OCI-M2 (cell line): Measurements from ENCODE around the gene SLC35A2.

ENCODE experiments used
- DNase-seq: peaks from one replicate; lab custom pipeline; 2025; ENCODE audit not compliant: unreplicated experiment; lab: John Stamatoyannopoulos, UW

Gene SLC35A2

DNA sequence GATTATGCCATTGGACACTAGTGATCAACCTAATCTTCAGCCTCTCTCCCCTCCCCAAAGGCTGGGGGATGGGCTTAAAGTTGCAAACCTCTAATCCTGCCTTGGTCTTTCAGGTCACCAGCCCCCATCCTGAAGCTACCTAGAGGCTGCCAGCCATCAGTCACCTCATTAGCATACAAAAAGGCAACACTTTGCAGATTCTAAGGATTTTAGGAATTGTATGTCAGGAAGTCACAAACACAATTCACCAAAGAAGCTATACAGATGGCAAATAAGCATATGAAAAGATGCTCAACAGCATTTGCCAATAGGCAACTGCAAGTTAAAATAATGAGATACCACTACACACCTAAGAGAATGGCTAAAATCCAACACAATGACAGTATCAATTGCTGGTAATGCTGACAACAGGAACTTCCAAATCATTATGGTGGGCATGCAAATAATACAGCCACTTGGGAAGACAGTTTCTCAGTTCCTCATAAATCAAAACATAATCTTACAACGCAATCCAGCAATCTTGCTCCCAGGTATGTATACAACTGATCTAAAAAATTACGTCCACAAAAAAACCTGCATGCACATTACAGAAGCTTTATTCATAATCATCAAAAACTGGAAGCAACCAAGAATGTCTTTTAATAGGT lies 16.4 kb upstream of the SLC35A2 start:
- DNase-seq, result no peak

DNA sequence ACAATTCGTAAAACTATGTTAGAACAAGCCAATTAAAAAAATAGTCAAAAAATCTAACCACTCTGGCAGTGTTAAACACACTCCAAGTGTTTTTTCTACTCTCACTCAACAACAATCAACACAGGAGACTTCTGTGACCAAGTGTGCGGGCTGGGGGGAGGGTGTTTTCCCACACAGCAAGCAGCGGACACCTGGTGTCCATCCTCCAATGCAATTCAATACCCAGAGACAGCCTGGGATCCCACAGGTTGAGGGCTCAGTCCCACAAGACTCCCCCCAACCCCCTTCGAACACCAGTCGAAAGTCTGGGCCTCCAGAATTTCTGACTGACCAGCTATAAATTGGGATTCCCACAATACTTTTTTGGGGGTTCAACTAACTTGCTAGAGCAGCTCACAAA lies 15.7 kb upstream of the SLC35A2 start:
- DNase-seq, result no peak

DNA sequence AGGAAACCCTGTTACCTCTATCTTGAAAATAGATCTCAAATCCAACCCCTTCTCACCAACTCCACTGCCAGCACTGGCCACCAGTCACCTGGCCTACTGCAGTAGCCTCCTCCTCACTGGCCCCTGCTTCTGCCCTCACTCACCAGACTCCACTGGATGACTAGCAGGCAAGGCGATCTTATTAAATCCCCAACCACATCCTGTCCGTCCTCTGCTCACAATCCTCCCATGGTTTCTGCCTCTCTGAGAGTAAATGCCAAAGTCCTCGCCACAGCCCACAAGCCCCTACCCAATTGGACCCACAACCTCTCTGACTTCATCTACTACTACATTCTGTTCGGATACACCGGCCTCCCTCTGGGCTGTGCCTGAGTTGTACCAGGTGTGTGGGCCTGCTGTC lies 12.8 kb upstream of the SLC35A2 start:
- DNase-seq, result no peak

DNA sequence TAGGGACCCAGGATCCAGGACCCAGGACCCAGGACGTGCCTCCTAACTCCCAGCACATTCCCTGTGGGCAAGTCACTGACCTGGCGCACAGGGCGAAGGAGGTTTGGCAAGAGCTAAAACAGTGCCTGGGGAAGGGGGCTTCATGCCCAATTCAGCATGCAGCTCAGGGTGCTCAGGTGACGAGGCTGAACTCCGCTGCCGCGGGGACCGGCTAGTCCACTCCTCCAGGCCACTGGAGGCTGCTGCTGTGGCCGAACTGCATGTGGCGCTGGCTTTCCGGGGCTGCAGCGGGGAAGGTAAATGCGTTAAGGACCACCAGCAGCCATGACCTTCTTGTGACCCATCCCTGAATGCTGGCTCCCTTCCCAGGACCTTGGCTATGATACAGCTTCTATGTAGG lies 12.3 kb upstream of the SLC35A2 start:
- no peak for DNase-seq

DNA sequence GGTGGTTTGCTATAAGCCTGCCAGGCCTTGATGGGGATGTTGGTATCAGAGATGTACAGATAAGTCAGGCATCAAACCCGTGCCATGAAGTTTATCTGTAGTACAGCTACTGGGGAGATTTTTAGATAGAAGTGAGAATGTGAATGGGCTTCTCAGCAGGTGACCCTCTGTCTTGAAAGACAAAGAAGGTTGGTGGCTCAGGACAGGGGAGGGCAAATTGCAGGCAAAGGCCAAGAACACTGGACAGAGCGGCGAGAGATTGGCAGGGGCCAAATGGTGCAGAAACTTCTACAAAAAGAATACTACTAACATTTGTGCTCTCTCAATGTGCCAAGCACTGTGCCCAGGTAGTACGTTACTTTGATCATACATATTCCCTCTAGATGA lies 9.3 kb upstream of the SLC35A2 start:
- DNase-seq, result no peak

DNA sequence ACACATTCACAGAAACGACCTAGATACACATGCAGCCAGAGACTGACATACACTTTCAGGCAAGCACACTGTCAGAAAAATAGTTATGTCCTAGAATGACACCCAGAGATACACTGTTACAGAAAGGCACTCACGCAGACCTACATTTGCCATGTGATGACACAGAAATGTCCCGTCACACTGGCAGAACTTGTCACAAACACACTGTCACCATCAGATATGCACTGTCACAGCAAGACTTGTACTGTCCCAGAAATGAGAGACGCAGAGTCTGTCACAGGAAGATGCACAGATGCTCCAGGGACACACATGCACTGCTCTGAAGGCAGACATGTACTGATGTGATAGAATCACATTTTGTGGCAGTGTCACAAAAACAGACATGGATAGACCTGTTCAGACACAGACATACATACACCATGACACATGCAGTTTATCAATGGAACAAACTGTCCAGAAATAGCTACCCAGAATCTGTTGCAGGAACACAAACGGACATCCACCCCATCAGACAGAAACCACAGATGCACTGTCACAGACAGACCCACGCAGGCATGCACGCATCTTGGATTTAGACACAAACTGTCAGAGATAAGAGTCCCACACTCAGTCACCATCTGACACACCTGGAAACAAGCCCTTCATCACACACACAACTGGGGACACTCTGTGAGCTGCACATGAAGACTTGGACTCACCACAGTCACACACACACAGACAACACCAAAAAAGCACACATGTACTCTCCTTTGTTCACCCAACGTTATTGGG lies 8.7 kb upstream of the SLC35A2 start:
- DNase-seq, result no peak

DNA sequence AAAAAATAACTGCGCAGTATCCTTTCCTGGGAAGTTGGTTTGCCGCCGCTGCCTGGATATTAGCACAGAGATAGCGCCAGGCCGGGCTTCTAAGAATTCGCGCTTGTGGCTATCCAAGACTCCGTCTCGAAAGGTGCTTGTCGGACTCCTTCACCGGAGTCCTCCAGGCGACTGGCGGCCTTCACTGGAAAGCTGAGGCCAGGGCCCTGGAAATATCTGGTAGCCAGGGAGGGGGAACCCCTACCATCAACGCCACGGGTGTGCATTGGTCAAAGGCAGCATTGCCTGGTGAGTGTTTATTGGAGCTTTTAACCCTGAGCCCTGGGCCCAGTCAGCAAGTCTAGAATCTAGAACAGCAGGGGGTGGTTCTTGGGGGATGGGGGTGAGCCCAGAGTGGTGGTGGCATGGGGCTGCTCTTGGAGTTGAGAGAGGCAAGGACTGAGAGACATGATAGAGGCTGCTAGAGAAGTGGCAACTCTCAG lies 8.0 kb upstream of the SLC35A2 start:
- DNase-seq, result no peak

DNA sequence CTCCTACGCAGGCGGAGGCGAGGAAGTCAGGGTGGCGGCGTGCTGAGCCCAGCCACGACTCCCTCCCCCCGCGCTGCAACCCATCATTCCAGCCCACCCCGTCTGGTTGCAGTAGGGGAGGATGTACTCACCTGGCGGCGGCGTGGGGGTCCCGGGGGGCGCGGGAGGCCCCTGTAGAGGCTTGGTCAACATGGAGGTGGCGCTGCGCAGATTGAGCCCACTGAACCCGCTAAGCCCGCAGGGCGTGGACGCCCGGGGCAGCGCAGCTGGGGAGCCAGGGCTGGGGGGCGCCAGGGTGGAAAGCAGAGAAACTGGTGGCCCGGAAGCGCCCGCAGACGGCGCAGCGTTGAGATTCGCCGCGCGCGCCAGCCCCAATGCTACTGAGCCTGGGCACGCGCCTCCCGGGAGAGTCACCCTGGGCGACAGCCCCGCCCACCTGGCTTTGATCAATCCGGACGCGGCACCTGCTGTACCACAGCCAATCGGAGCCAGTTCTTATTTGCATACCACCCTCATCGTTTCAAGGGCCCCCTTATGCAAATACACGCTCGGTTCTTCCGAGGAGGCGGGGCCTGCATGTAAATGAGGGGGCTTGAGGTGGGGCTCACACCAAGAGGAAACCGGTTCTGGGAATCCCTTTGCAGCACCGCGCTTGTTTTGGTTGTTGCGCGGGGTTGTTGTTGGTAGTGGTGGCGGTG lies 7.3 kb upstream of the SLC35A2 start, which contains the start of gene PIM2:
Gene PIM2 (minus strand): TSS at position 382 of the 698 bp plus-strand sequence. CDS start 190 bp downstream, at position 192.
- DNase-seq, result peak; percentile 64

DNA sequence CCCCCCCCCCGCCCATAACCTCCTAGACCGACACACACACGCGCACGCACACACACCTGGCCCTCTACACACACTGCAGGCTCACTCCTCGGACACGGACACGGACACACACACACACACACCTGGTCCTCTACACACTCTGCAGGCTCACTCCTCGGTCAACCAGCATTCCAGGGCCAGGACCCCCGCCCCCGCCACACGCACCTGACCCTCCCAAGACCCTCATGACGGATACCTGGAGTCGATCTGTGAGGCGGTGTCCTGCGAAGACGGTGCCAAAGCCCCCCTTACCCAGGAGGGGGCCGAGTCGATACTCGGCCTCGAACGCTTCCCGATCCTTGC lies 6.8 kb upstream of the SLC35A2 start:
- DNase-seq, result no peak

DNA sequence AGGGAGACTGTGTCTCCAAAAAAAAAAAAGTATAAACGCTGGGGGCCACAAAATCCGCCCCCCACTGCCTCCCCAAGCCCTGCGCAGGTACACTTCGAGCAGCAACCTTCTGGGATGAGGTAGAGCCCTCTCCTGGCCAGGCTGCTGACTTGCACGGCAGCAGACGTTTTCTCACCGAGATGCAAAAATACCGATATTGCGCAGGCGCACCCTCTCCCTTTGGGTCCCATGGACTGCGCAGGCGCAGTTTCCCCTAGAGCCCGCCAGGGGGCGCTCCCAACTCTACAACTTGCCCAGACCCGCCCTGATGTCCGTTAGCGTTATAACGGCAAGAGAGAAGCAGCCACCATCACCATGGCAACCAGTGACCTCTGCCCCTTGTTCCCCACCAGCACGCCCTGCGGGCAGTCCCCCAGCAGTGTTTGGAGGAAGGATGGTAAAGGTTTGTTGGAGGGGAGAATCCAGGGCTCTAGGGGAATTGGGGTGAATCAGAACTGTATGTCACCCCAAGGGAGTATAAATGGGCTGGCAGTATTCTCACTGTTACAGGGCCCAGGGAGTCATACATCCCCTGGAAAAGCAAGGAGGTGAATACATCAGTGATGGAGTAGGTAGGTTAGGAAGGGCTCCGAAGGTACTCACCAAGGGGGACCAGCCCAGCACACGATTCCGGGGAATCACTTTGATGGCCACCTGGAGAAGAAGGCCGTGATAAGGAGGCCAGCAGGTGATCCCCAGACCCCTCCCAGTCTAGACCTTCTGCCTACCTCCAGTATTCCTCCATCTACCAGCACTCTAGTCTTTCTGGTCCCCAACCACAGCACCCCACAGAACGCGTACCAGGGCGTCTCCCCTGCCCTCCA lies 5.9 kb upstream of the SLC35A2 start:
- peak; percentile 93 for DNase-seq

DNA sequence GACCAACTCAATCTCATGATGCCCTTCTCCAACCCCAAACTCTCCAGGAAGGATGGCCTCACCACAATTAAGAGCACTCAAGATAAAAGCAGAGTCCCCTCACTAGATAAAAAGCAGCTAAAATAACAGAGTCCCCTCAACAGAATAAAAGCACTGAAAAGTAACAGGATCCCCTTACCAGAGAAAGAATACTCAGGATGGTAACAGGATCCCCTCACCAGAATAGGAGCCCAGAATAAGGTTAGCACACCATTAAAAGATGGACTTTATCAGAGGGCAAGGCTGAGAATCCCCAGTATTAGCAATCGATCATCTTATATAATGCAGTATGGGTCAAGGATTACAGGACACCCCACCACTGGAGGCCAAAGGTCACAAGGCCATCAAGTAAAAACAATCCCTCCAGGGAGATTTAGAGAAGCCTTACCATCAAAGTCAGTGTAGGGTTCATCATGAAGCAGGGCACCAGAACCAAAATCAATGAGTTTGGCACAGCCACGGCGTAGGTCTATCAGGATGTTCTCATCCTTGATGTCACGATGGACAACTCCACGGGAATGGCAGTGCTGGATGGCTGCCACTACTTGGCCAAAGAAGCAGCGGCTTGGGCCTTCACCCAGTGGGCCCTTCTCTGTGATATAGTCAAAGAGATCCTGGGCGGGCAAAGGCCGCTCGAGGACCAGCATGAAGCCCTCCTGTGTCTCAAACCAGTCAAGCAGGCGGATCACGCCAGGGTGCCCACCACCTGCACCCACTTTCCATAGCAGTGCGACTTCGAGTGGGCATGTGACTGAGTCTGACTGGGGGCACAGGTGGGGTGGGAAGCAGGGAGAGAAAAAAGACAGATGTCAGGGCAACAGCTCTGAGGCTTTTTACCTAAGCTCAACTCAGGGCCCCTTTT lies 3.4 kb upstream of the SLC35A2 start:
- DNase-seq, result no peak

DNA sequence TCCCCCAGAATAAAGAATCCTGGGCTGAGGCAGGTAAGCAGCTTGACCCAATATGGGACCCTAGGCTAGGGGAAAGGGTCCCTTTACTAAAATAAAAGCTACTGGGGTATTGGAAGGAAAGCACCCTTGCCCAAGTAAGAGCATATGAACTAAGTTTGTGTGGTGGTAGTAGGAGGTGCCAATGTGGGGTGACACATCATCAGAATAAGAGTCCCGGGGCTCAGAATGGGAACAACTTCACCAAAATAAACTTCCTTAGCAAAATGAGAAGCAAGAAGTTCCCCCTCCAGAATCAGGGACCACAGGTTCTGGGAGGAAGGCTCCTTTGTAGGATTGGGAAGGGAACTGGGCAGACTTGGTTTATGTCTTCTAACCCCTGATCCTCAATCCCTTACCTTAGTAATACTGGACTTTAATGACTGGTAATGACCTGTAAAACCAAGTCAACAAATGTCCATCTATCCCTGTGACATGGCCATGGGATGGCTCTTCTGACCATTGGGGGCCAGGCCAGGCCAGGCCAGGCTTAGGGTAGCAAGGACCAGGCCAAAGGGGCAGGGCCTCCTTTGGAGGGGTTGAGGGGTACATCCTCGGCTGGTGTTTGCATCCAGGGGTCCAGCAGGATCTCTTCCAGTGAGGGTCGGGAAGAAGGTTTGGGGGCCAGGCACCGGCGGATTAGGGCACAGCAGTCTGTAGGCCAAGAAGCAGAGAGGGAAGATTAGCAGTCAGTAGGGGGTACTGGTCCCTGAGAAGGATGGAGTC lies 2.3 kb upstream of the SLC35A2 start:
- no peak for DNase-seq

DNA sequence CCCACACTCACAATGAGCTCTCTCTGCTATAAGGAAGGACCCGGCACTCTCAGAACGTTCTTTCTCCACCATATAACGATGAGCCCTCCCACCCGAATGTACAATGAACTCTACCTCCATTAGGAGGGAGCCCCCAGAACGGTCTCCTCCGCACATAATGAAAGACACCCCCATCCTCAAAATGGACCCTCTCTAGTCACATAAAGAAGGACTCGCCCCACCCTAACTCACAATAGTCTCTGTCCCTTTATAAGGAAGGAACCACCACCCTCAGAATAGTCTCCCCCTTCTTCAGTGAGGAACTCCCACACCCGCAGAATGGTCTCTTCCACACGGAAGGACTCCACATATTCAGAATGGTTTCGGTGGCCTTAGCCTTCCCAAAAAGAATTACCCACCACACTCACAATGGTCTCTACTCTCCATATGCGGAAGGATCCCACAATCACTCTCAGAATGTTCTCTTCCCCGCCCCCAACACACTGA lies 477 bp downstream of the SLC35A2 start:
- DNase-seq, result no peak

DNA sequence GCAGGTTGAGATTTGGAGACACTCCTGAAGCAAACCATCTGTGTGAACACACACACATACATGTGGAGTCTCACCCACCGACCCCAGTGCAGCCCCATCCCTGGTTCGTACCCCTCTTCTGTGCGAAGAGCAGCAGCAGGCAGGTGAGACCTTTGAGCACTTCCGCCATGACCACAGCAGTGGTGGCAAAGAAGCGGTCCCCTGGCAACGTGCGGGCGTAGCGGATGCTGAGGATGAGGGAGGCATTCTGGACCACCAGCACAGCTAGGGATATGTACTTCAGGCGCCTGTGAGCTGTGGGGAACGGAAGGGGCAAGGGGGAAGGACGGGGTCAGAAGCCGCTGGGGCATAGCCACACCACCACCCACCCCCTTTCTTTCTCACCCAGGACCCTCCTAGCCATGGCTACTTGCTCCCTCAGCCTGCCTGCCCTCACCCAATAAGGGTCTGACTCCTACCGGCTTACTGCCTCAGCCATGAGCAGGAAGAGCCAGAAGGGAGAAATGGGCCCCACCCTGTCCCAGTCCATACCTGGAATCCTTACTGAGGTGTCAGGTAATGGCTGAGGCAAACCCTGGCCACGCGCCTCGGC lies 1.6 kb downstream of the SLC35A2 start:
- no peak for DNase-seq

DNA sequence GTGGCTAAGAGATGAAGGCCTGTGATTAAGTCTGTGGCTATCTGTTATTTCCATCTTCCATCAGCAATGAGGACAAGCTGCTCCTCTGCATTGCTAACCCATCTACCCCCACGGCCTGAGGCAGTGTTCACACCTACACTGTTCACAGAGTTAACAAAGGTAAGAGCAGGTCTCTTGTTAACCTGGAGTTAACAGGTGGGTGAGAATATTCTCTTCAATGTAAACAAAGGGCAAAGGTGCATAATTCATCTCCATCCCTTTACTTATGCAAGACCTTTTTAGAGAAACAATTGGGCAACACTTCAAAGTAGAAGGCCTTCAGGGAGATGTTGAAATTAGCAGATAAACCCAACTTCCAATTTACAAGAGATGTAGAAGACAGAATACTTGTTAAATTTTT lies 2.8 kb downstream of the SLC35A2 start:
- no peak for DNase-seq

DNA sequence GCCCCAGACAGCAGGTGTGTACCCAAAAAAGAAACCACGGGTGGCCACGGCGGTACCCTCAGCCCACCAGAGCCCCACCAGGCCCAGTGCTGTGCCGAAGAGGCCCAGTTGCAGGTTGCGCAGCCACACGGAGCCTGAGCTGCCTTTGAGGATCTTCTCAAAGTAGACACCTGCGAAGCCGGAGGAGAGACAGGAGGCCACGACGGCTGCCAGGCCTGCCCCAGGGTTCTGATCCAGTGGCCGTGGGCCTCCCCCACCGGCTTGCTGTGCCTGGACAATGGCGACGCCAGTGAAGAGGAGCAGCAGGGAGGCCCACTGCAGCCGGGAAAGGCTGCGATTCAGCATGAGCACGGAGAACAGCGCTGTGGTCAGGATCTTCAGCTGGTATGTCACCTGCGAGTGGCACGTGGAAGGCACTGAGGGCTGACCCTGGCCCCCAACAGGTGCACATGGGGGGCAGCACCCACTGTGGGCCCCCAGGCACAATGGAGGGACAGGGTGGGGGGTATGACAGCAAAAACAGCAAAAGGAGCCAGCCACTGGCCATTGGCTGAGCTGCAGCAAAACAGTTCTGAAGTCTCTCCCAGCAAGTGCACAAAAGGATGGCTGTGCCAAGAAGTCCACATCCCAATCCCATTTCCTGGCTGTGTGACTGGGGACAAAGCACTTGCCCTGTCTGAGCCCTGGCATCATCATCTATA lies 6.2 kb downstream of the SLC35A2 start:
- no peak for DNase-seq

DNA sequence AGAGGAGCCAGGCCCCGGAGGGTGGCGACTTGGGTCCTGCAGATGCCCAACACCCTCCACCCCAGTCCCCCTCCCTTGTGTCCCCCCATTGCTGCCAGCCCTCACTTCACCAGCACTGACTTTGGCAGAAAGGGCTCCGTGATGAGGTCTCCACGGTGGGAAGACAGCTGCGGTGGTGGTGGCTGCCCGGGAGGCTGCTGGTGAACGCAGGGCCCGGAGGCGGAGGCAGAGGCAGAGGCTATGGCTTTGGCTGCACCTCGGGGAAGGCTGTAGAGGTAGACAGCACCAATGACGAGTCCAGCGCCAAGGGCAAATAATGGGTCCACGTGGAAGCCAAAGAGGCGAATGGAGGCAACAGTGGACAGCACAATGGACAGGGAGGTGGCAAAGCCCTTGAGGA lies 6.8 kb downstream of the SLC35A2 start:
- no peak for DNase-seq

DNA sequence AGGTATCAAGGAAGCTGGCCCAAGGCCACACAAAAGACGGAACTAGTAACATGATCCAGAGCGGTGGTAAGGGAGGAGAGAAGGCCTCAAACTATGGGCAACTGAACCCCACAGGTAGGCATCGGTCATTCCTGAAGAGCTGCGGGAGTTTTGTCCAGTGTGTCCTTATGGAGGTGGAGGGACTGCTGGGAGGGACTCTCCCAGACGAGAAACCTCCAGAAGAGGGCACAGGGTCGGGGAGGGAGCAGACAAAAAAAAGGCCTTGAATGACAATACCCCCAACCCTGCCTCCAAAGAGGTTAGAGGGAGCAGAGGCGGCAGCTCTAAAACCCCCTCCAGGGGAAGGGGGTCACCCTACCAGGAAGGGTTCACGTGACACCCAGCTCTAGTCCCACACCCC lies 7.3 kb downstream of the SLC35A2 start:
- DNase-seq, result no peak
